HG02763 (cell line): ENCODE measurements around the gene COG5.
"Not testable (repeated sequence)": the region's sequence is repeated elsewhere in the genome, so short reads cannot be mapped to it uniquely, and the experiment has no call there.

ENCODE experiments used
- ATAC-seq: cut with Tn5 transposase; IDR thresholded peaks from one replicate; pipeline ENCODE4 v1.9.1; 2021; ENCODE audit warnings: mild to moderate bottlenecking, moderate library complexity; ENCODE audit not compliant: unreplicated experiment

COG5 gene

GRCh38 chr7:107580716-107581383, 17.1 kb upstream of the COG5 start:
- ATAC-seq = no peak

- peak; percentile 88 for ATAC-seq
Measured at GRCh38 chr7:107579885-107580715, 16.4 kb upstream of the COG5 start, which contains the start of gene BCAP29. BCAP29 (plus strand) TSS chr7:107580246; CDS start chr7:107580773, 527 bp downstream.

DNA sequence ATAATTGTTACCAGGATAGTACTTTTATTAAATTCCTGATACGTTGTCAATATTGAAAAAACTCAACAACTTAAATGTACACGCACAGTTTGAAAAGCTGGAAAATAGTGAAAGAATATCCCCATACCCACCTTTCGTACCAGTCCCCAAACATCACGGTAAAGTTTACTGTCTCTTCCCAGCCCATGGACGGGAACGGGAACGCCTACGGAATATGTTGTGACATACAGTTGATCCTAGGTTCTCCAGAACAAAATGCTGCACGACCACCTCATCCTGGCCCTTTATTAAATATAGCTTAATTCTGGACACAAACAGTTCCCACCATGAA, 15.8 kb upstream of the COG5 start:
- ATAC-seq = no peak

DNA sequence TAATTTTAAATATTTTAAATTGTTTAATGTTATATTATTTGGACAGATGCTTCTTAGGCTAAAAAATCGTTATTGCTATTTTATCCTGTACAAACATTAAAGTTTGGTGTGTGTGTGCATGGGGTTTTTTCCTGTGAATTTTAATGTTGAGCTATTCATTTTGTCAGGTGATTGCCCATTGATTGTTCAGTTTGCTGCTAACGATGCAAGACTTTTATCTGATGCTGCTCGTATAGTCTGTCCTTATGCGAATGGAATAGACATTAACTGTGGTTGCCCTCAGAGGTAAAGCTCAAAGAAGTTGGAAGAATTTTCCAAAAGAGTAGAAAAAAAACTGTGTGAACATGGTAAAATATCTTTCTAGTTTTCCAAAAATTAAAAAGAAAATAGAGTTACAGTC, 9.8 kb upstream of the COG5 start:
- no peak for ATAC-seq

GRCh38 chr7:107570298-107570697, 6.6 kb upstream of the COG5 start:
- no peak for ATAC-seq

DNA sequence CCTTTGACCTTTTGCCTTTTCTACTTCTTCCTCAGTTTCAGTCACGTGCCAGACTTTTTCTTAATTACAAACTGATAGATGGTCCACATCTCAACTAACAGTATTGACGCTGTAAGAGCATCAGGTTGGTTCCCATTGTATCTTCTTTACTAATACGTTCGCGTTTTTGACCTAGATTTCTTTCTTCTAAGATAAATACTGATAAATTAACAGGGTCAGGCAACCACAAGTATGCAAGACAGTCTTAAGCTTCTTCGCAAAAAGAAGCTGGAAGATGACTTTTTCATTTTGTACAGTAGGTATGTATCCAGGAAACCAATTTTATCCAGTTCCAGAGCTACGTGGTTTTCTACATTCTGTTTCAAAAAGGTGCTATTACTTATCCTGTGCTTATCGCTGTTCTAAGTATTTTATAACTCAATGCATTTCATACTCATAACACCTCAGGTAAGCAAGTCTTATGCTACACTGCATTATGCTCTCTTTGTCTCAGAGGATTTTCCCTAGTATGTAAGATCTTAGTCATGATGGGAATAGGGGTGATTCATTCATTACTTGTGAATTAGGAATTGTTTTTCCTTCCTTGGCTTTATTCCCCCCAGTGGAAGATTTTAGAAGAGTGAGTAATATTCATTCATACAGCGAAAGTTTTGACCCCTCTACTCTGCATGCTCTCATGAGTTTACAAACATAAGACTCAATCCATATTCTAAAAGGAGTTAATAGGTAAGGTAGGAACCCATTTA, 1.0 kb upstream of the COG5 start:
- ATAC-seq = no peak

DNA sequence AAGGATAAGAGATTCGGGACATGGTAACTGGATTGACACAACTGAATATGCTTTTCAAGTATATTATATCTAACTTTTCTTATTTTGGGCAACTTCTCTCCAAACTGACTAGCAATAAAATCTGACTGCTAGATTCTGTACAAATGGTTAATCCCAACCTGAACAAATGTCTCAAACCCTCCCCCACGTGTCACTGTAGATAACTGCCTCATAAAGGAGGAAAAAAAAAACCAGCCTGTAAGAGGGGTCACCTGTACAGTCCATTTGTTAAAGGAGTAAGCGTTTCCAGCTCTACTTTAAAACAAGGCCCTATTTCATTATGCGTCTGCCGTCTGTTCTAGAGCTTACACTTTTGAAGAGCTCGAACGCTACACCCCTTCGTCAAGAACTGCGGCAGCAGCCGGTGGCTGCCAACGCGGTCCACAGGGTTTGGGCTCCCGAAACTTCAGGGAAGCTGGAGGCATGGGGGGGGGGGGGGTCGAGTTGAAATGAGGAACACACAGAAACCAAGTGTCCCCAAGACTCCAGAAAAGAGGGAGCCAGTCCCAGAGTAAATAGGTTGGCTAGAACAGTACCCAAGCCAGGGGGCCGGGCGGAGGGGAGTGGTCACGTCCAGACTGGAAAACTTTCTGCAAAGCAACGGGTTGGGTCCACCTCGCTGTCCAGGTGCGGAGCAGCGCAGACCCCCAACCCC, 492 bp downstream of the COG5 start:
- peak; percentile 55 for ATAC-seq

DNA sequence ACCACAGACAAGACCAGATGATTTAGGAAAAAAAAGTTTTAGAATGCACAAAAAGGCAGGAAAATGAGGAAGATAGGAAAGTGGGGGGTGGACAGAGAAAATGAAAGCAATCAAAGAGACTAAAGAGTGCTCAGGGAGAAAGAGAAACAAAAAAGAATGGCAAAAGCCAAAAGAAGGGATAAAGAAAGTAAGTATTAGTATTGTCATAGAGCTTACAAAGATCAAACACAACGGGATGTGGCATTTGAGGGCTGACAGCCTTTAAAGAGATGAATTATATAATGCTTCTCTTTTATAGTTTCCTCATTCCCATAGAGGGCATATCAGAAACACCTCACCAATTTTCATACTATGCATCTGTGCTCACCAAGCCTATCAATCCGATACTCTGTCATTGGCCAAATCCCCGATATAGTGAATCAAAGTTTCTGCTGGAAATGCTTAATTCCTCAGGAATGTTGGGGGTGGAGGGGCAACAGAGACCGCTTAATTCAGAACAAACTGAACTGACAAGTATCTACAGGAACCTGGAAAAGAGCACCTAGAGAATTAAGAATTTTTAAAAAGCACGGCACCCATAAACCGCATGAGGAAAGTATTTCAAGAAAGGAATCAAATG, 2.7 kb downstream of the COG5 start:
- ATAC-seq = no peak

DNA sequence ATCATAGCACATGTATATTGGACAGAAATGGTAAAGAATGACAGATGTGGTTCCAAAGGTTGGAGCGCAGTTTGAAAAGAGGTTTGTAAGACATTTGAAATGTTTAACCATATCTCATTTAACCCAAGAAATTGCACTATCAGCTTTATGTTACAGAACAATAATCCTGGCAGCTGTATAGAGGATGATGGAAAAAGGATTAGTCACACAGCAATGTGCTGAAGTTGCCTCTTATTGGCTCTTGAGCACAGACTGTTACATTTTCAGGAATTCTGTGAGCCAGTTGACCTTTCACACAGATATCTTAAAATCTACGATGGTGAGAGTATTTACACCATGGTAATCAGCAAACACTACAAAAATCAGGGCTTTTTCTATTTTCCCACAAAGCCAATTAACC, 3.9 kb downstream of the COG5 start:
- no peak for ATAC-seq

GRCh38 chr7:107555893-107556292, 7.8 kb downstream of the COG5 start:
- ATAC-seq = no peak

DNA sequence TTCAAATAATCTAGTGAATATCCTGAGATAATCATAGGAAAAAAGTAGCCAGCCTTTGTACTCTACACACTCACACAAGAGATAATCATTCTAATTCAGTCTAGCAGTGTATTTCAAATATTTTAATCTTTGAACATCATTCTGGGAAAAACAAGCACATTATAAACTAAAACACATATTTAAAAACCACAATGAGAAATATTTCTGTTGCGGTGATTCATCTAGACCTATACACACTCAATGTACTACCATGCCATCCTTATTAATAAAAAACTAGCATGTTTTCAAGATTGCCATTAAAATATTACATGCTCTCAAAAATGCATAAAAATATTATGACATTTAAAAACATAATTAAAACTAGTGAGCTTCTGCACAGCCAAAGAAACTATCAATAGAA, 11.8 kb downstream of the COG5 start:
- ATAC-seq = no peak

- no peak for ATAC-seq
Measured at GRCh38 chr7:107544848-107545591, 18.7 kb downstream of the COG5 start.

- ATAC-seq = no peak
Measured at GRCh38 chr7:107543338-107543993, 20.3 kb downstream of the COG5 start.

- no peak for ATAC-seq
Measured at GRCh38 chr7:107538001-107538400, 25.7 kb downstream of the COG5 start.

- not testable (repeated sequence) for ATAC-seq
Measured at GRCh38 chr7:107537228-107537627, 26.5 kb downstream of the COG5 start.

DNA sequence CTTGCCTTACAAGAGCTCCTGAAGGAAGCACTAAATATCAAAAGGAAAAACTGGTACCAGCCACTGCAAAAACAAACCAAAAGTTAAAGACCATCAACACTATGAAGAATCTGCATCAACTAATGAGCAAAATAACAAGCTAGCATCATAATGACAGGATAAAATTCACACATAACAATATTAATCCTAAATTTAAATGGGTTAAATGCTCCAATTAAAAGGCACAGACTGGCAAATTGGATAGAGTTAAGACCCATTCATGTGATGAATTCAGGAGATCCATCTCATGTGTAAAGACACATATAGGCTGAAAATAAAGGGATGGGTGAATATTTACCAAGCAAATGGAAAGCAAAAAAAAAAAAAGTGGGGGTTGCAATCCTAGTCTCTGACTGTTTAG, 29.6 kb downstream of the COG5 start:
- no peak for ATAC-seq

- ATAC-seq = no peak
Measured at GRCh38 chr7:107530751-107531150, 33.0 kb downstream of the COG5 start.

- ATAC-seq = no peak
Measured at GRCh38 chr7:107528461-107528860, 35.3 kb downstream of the COG5 start.

- no peak for ATAC-seq
Measured at GRCh38 chr7:107527196-107527595, 36.5 kb downstream of the COG5 start.

GRCh38 chr7:107526672-107527071, 37.0 kb downstream of the COG5 start:
- no peak for ATAC-seq
